Stimulated activated CD4-positive, alpha-beta T cell treated with anti-CD3 and anti-CD28 coated beads, Interleukin-1b, Interleukin-23, amount 100 ng/mL, for 48 hours (primary cell): ENCODE results near the gene TMEM108.

Experiments used
- DNase-seq: peaks from one replicate; pipeline ENCODE4 v3.0.0-alpha.2; 2020

TMEM108 gene

GRCh38 chr3:133393691-133394474 lies 355.7 kb downstream of the TMEM108 start:
- no peak for DNase-seq

GRCh38 chr3:133394561-133395311 lies 356.5 kb downstream of the TMEM108 start:
- DNase-seq, result no peak

GRCh38 chr3:133396906-133397305 lies 358.7 kb downstream of the TMEM108 start:
- no peak for DNase-seq

- DNase-seq, result no peak
These were observed 361.9 kb downstream of the TMEM108 start, which contains the start of gene BFSP2 for GRCh38 chr3:133400006-133400515. Gene BFSP2 (plus strand): TSS chr3:133400056. CDS start chr3:133400084, 28 bp downstream.

- no peak for DNase-seq
These were observed 363.4 kb downstream of the TMEM108 start for GRCh38 chr3:133401374-133402135.

GRCh38 chr3:133404920-133405319 lies 366.7 kb downstream of the TMEM108 start:
- no peak for DNase-seq

GRCh38 chr3:133408366-133408765 lies 370.2 kb downstream of the TMEM108 start:
- no peak for DNase-seq

GRCh38 chr3:133408961-133409360 lies 370.8 kb downstream of the TMEM108 start:
- DNase-seq, result no peak

GRCh38 chr3:133410191-133410892 lies 372.2 kb downstream of the TMEM108 start:
- no peak for DNase-seq

- DNase-seq, result no peak
These were observed 374.3 kb downstream of the TMEM108 start for GRCh38 chr3:133412183-133413132.

- DNase-seq, result no peak
These were observed 375.2 kb downstream of the TMEM108 start for GRCh38 chr3:133413161-133414020.

- DNase-seq, result no peak
These were observed 375.8 kb downstream of the TMEM108 start for GRCh38 chr3:133414021-133414392.

GRCh38 chr3:133418361-133418760 lies 380.2 kb downstream of the TMEM108 start:
- DNase-seq, result no peak

- DNase-seq, result no peak
These were observed 381.1 kb downstream of the TMEM108 start for GRCh38 chr3:133419151-133419909.

- DNase-seq, result no peak
These were observed 387.0 kb downstream of the TMEM108 start for GRCh38 chr3:133424937-133425869.

- DNase-seq, result no peak
These were observed 387.7 kb downstream of the TMEM108 start for GRCh38 chr3:133425898-133426297.

- DNase-seq, result peak; percentile 24
These were observed 388.5 kb downstream of the TMEM108 start for GRCh38 chr3:133426721-133427120.

- DNase-seq, result no peak
These were observed 390.4 kb downstream of the TMEM108 start for GRCh38 chr3:133428552-133428951.
